ENCODE measurements around the gene DMAC2L.
"Not testable (repeated sequence)": the region's sequence is repeated elsewhere in the genome, so short reads cannot be mapped to it uniquely, and the experiment has no call there.

DMAC2L gene

DNA sequence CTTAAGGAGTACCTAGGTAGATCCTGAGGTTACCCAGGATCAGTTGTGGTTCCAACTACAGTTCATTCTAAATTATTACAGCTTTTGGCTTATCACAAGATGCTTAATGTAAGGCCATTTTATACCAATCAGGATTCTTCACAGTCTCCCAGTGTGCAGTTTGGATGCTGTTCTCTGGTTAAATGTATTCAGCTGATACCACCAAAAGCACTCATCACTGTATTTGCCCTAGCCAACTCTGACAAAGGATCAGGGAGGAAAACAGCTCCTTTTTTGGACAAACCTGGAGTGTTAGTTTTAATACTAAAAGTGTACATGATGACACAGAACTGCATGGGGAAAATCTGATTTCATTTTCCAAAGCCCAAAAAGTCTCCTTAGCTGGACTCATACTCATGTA lies 19.5 kb downstream of the DMAC2L start:
- no peak for DNase-seq

DNA sequence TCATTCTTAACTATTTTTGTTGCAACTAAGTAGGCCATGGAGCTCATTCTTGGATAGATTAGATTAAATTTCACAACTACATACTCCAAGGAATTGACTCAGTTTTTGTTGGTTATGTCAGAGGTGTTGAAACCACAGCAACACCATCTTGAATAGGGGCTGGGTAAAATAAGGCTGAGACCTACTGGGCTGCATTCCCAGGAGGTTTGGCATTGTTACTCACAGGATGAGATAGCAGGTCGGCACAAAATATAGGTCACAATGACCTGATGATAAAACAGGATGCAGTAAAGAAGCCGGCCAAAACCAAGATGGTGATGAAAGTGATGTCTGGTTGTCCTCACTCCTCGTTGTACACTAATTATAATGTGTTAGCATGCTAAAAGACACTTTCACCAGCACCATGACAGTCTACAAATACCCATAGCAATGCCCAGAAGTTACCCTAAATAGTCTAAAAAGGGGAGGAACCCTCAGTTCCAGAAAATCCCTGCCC lies 20.9 kb downstream of the DMAC2L start:
- no peak for DNase-seq

DNA sequence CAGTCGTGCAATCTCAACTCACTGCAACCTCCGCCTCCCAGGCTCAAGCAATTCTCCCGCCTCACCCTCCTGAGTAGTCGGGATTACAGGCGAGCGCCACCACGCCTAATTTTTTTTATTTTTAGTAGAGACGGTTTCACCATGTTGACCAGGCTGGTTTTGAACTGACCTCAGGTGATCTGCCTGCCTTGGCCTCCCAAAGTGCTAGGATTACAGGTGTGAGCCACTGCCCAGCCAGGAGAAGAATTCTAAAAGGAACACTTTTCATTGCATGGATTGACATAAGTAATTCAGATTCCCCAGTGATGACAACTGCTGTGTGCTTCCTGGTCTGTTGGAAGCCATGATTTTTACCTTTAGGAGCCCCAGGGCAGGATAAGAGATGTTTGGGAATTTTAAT lies 22.1 kb downstream of the DMAC2L start:
- DNase-seq = no peak

DNA sequence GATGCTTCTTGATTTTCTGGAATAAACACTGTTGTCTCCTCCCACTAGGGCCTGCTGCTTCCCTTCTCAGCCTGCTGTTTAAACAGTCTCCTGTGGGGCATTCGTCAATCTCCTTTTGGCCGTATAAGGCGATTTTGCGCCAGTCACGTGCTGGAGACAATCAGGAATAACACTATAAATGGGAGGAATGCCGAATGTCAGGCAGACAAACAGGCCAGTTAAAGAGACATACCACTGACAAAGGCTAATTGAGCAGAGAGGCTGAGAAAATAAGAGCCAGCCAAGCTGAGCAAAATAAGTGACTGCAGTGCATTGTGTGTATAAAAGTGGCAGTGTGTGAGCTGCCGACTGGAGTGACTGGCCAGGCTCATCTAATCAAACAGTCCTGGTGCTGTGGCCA lies 23.3 kb downstream of the DMAC2L start:
- DNase-seq = peak; percentile 85

DNA sequence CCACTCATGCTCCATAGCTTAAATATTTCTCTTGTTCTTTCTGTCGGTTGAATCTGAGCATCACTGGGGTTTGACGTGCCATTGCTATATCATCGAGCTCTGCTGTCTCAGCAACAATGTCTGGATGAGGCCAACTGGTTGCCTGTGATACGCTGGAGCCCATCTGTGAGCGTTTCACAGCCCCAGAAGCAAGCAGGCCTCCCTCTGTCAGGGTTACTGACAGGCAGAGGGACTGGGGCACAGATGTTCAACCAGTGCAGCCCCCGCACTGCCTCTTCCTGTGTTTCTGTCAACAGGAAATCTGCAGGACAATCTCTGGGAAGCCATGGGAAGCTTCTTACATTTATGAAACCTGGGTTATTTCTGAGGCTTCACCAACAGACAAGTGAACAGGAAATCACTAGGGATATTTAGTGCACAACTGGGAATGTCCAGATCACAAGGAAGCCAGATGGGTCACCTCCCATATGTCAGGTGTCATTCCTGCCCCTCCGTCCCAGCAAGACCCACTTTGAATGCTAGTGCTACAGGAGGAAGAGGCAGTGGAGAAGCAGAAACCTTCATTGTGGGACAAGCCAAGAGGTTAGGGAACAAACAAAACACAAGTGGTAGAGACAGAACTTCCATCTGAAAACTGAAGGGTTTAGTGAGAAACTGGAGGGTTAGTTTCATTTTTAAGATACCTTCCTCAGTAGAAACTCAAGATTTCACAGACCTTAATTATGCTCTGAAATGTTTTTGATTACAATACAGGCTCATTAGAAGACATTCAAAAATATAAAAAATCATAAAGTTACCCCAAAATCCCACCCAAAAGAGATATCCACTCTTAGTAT lies 24.1 kb downstream of the DMAC2L start:
- DNase-seq = peak; percentile 19

DNA sequence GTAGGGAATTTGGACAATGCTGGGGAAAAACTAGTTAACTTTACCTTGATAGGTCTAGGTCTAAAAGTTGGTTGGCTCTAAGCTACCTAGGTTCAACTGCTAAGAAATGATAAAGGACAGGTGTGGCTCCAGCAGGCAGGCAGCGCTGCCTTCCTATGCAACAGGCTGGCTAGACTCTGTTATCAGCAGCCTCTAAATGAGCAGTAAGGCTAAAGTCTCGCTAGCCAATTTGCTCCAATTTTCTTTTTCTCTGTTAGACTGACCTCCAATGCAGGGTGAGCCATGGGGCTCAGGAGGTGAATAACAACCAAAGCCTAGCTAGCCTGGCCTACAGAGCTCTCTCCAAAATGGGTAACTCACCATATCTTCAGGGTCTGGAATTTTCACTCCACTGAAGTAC lies 26.5 kb downstream of the DMAC2L start:
- no peak for DNase-seq

DNA sequence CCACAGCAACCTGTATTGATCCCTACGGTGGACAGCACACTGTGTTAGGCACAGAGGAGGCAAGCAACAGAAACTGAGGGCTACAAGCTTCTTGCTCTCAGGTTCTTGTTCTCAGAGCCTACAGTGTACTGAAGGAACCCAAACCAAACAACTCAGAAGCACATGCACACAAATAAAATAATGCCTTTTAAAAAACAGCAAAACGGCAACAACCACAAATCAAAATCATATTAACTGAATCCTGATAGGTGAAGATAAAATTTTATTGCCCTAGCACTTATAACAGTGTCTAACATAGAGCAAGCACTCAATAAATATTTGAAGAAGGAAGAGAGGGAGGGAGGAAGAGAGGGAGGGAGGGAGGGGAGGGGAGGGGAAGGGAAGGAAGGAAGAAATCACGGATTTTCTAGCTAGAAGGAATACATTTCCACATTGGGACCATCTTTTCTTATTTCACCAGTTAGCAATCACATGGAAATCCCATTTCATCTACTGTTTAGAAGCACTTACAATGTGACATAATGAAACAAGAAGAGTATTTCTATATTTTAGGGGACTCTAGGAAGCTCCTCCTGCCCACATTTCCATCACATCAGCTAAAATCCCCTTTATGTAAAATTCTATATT lies 27.2 kb downstream of the DMAC2L start:
- DNase-seq = no peak

DNA sequence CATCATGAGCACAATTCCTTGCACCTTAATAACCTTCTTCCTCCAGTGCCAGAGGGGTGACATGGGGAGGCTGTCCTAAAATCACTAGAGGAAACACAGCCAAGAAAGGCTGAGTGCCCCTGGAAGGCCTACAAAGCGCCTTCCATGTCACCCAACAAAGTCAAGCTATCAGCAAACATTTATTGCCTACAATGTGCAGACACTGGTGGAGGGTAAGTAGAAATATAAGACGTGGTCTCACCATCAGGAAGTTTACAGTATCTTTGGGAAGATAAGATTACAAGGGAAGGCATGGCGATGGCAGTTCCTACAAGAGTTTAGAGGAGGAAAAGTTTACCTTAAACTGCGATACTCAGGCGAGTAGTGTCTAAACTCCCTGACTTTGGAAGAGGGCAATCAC lies 27.9 kb downstream of the DMAC2L start:
- no peak for DNase-seq

DNA sequence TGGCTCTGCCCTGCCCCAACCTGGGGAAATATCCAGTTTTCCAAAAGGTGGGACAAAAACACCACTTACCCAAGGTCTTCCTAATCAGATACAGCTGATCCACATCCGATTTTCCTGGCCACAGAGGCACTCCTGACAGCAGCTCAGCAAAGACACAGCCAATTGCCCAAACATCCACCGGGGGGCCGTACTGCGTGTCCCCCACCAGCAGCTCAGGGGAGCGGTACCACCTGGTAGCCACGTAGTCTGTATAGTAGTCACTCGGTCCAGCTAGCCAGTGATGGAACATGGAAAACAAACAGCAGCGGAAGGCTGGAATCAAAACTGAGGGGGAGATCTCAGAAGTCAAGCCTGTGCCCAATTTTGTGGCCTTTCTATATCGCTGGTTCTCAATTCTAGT lies 28.8 kb downstream of the DMAC2L start:
- no peak for DNase-seq

DNA sequence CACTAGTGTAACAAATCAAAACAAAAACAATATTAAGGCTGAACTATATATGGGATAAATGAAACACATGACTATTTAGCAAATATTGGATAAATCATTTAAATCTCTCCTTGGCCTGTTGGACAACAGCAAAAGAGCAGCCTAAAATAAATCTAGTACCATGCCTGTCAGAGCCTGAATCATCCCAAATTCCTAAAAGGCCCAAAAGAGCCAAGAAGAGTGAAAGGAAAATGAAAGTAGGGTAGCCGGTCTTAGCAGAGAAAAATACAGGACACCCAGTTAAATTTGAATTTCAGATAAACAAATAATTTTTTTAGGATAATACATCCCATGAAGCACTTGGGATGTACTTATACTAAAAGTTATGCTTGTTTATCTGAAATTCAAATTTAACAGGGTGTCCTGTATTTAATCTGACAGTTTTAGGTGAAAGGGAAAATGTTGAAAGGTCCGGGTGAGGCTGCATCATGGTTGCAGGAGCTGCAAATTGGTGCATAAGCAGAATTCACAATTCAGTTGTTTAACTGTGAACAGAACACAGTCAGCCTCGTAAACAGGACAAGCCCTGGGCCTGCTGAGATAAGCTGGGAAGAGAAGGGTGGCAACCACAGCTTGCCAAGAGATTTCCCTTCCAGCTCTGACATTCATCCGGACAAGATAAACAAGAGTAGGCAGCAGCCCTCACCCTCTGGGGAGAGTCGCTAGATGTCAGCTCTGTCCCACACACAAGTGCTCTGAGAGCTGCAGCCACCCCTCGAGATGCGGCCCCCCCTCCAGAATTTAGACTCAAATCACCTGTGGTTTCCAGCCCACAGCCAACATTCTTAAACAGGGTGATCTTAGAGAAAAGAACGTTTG lies 30.3 kb downstream of the DMAC2L start:
- DNase-seq = peak; percentile 37

DNA sequence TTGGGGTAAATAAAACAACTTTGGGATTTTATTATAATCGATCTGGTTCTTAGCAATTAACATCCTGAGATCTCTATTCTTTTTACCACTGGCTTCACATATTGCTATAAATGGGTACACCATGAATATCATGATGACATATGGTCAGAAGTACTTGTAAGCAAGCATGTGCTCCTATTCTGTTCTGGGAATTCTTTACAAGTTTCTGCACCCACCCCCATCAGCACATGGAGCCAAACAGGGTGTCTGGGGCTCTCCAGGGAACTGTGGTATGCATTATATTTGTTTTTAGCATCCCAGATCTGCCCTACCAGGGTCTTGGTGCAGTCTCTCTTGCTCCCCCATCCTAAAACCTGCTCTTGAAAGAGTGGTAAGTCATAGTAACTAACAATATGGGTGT lies 31.3 kb downstream of the DMAC2L start:
- no peak for DNase-seq

DNA sequence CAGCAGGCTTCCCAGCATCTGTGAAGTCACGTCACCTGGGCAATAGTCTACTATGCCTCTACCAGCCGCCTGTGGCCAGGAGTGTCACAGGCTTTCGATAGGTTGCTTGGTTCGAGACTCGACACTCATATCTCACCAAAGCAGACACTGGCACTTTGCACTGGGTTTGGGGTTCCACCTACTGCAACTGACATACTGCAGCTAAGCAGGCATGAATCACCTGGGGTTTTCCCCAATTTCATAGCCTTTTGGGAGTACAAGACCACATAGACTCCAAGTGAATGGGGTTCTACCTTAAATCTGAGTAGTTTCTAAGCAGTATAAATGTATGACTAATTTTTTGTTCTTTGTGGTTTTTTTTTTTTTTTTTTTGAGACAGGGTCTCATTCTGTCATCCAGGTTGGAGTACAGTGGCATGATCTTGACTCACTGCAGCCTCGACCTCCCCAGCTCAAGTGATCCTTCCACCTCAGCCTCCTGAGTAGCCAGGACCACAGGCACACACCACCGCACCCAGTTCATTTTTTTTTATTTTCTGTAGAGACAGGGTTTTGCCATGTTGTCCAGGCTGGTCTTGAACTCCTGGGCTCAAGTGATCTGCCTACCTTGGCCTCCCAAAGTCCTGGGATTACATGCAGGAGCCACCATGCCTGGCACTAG lies 32.1 kb downstream of the DMAC2L start:
- DNase-seq = no peak

DNA sequence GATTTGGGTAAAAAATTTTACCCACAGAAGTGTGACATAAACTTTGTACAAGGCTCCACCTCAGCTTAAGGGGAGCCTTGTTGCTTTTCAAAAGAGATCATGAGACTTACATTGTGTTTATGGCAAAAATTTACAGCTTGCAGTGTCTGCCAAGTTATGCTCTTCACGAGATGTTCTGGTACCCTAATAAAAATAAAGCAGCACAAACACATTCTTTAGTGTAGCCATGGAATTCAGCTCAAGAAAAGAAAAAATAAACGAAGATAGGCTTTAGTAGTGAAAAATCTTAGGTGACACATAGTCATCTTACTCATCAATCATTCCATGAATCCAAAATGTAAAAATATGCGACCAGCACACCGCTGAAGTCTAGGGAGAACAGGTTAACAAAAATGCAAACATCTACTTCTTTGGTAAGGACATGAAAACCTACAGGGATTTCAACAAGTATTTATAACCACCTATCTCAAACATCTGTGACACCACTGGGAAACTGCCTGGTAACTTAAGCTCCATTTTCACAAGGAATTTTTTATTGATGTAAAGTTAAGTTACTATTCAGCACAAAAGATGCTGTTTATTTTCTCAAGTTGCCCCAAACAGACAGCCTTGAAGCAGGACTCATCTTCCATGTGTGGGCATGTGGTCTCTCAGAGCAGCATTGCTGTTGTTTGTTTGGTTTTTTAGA lies 32.9 kb downstream of the DMAC2L start:
- DNase-seq = no peak

DNA sequence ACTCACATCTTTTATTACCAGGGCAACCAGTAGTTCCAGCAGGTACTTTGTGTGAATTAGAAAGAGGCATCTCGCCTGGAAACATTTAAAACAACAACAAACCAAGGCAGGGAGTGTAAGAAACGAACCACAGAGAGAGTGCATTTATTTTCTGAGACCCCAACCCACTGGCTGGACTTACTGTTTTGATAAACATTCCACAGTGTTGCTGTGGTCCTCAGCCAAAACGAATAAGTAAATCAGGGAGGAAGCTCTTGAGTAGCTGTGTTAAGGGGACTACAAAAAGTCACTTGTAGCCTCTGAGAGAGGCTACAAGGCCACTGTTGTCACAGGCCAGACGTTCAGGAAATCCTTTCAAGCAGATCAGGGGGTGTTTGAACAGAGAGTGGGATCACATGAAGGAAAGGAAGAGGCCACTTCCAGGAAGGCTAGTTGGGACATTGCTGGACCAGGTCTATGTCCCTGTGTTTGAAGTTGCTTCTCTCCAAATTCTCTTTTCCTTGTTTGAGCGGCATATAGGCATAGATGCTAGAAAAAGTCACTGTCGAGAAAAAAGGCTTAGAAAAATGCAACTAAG lies 33.8 kb downstream of the DMAC2L start:
- DNase-seq = no peak

DNA sequence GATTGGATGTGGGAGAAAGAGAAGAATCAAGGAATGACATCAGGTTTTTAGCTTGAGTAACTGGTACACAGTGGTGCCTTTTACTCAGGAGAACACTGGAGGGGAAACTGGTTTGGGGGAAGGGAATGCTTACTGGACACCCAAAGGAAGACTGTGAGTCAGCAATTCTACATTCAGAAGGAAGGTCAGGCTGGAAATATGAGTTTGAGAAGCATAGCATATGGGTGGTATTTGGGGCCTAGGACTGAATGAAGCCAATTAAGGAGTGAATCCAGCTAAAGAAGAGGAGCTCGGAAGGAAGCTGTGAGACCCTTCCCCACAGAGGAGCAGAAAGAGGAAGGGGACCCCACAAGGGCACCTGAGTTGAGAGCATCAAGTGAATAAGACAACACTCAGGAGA lies 35.4 kb downstream of the DMAC2L start:
- no peak for DNase-seq

DNA sequence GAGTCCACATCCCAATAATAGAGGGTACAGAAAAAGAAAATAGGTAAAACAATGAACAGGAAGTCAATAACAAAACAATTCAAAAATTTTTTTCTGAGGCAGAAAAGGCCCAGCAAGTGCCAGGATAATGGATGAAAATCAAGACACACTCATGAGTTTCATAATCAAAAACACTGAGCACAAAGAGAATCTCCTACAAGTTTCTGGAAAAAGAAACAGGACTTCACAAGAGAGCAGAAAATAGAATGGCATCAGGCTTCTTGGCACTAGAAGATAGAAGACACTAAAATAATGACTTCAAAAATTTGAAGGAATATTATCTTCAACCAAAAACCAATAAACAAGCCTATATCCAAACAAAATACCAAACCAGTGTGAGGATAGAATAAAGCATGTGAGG lies 36.8 kb downstream of the DMAC2L start:
- DNase-seq = no peak

DNA sequence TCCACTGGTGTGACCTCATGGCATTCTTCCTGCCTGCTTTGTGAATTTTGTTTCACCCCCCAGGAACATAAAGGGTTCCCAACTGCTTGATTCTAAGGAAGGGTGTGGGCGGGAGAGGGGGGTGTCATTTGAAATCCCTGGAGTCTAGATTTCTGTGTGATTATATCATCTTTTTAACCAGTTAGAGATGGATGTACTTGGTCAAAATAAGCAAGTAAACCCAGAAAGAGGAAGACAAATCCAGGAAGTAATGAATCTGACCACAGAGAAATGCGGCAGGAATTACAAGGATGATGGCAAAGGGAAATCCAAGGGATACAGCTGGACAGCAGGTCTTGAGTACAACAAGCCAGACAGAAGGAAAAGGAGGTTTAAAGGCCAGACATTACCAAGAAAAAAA lies 38.9 kb downstream of the DMAC2L start:
- DNase-seq = no peak

DNA sequence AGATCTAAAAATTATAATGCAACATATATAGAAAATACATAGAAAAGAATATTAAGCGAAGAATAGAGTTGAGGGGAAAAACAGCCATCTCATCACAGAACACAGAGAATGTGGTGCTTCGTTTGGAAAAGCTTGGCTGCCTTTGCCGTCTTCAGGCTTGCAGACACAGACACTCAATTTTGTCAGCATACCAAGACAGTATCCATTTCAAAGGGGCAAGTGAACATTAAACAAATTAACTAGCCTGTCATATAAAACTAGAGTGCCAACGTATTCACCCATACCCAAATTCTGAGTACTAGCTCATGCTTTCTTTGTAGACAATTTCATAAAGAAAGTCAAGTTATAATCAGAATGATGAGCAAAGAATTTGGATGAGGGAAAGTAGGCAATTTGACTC lies 40.5 kb downstream of the DMAC2L start:
- DNase-seq = no peak

DNA sequence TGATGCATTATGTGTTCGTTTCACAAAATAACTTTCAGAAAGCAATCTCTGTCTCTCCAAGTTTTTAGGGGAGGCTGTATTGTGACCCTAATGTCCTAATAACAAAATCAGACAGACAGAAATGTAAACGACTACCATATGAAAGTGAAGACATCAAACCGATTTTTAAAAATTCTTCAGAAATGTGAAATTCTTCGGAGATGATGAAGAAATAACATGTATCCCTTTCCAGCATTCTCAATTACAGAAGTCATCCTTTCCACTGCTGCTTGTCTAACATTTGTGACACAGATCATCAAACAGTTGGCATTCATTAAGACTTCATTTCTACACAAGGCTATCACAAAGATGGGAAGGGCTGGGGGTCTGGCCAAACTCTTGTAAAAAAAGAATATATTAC lies 41.0 kb downstream of the DMAC2L start:
- DNase-seq = no peak

DNA sequence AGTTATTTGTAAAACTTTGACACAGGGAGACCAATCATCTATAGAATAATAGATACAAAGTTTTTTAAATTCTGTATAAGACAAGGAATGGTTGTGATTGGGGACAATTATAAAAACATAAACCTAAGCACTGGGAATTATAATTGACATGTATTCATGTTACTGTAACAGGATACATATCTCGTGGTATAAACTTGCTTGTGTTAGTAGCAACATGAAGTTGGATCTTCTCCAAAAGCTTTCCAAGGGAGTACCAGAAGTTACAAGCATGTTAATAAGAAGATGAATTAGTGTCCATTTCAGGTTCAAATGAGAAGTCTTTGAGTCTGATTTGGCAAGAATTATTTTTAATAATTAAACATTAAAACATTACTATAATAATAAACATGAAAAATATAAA lies 42.4 kb downstream of the DMAC2L start:
- DNase-seq = no peak

DNA sequence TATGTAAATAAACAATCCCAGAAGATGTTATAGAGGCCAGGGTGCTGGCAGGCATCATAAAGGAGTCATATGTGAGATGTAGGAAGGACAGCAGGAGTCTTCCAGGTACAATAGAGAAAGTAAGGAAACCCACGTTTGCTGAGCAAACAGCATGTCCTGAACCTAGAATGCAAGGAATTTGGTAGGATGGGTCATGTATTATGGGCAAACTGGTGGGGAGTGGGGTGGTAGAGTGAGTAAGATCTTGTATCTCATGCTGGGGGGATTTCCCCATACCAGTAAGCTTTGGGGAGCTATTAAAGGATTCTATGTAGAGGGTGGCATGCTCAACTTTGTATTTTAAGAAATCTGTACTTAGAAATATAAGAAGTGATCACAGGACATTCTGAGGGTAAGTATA lies 43.6 kb downstream of the DMAC2L start:
- no peak for DNase-seq

DNA sequence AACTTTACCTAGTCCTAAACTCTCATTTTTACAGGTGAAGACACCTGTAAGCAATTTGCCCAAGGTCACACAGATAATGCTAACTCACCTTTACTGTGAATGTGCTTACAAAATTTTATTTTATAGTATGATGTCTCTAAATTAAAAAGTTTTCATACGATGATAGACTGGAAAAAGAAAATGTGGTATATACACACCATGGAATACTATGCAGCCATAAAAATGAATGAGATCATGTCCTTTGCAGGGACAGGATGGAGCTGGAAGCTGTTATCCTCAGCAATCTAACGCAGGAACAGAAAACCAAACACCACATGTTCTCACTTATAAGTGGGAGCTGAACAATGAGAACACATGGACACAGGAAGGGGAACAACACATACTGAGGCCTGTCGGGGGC lies 44.2 kb downstream of the DMAC2L start:
- not testable (repeated sequence) for DNase-seq

Measured in NCI-H345 (cell line).